ENCODE measurements around the gene NAPG.

DNA sequence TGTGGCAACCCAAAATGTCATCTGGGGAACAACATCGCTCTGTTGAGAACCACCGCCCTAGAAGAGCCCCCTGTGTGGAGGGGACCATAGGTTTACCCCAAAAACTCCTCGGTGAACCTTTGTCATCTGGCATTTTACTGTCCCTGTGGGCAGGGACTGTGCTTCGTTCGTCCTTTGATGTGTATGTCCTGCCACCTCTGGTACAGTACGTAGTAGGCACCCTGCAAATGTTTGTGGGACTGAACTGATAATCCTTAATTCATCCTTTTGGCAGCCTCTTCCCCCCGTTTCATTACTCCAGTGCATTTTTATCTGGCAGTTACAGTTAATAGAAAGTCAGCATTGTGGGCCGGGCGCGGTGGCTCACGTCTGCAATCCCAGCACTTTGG, 728 bp downstream of the NAPG start:
- TF ChIP-seq POLR2A (IDR thresholded peaks at IDR 0.05; ENCODE audit: low read depth, low read length) (no peak), EZH2 (IDR thresholded peaks at IDR 0.05; ENCODE audit: borderline replicate concordance, low read depth, low read length, severe bottlenecking) (no peak), POLR2AphosphoS5 (IDR thresholded peaks at IDR 0.05; ENCODE audit: insufficient read depth, low read depth, low read length) (no peak), MYC (IDR thresholded peaks at IDR 0.05; ENCODE audit: low read depth, low read length) (no peak), GATA2 (IDR thresholded peaks at IDR 0.05; ENCODE audit: insufficient read depth, insufficient read length, low read depth, low read length) (no peak)
- TF ChIP-seq, protein P1, sequence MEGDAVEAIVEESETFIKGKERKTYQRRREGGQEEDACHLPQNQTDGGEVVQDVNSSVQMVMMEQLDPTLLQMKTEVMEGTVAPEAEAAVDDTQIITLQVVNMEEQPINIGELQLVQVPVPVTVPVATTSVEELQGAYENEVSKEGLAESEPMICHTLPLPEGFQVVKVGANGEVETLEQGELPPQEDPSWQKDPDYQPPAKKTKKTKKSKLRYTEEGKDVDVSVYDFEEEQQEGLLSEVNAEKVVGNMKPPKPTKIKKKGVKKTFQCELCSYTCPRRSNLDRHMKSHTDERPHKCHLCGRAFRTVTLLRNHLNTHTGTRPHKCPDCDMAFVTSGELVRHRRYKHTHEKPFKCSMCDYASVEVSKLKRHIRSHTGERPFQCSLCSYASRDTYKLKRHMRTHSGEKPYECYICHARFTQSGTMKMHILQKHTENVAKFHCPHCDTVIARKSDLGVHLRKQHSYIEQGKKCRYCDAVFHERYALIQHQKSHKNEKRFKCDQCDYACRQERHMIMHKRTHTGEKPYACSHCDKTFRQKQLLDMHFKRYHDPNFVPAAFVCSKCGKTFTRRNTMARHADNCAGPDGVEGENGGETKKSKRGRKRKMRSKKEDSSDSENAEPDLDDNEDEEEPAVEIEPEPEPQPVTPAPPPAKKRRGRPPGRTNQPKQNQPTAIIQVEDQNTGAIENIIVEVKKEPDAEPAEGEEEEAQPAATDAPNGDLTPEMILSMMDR (IDR thresholded peaks at IDR 0.05; ENCODE audit: extremely low read depth in 1 of 2, insufficient read depth in 1 of 2, low read depth in 1 of 2, low read length in 2 of 2), result no peak
- TF ChIP-seq, protein P2, sequence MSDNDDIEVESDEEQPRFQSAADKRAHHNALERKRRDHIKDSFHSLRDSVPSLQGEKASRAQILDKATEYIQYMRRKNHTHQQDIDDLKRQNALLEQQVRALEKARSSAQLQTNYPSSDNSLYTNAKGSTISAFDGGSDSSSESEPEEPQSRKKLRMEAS (IDR thresholded peaks at IDR 0.05; ENCODE audit: insufficient read depth, insufficient read length), result no peak
